B cell (primary cell): ENCODE data around the gene TCF12. TPM values are rescaled to one million over a fixed set of nuclear protein-coding genes. Genes with fewer than 3 reads are reported as not detected.

Source experiments
- ATAC-seq: fragments of 200-7000 bp; cut with Tn5 transposase; one replicate; pipeline ENCODE4 v1.10.0; 2021; ENCODE audit warnings: low read depth, mild to moderate bottlenecking, moderate number of reproducible peaks, moderate library complexity
- CTCF ChIA-PET: fragments of 350-600 bp; sonication (Branson Sonifier 250); formaldehyde crosslinking; loops from one replicate; lab custom pipeline; 2021; ENCODE audit warnings: antibody characterized with exemption, inconsistent platforms; lab: Charles Lee
- POLR2A ChIA-PET: fragments of 350-600 bp; sonication (Branson Sonifier 250); formaldehyde crosslinking; loops from one replicate; lab custom pipeline; 2021; ENCODE audit warnings: antibody characterized with exemption; lab: Charles Lee
- DNase-seq: peaks from one replicate; pipeline ENCODE4 v3.0.0; 2013
- H2AFZ ChIP-seq: 2 replicates; pipeline ENCODE4 v1.6.1; 2012; ENCODE audit warnings: mild to moderate bottlenecking, low read depth, low read length; ENCODE audit not compliant: insufficient read depth, poor library complexity, severe bottlenecking
- H3K27ac ChIP-seq, 2 donors: 1 replicate in 1 of 2; 2 replicates in 1 of 2; pipeline ENCODE4 v1.5.1; 2012 to 2013; ENCODE audit warnings: low read length in 2 of 2, mild to moderate bottlenecking in 2 of 2, moderate library complexity in 1 of 2
- H3K27me3 ChIP-seq, 4 experiments: fragments of 200-600 bp in 1 of 4; sonication (generic) in 1 of 4; replicated peaks in 1 of 4; 1 replicate in 2 of 4; 2 replicates in 2 of 4; pipeline versions ENCODE4 v1.6.1 to v1.7.0; 2013 to 2016; ENCODE audit warnings: low read length in 3 of 4, mild to moderate bottlenecking in 2 of 4, mixed read lengths in 1 of 4, moderate library complexity in 1 of 4; ENCODE audit not compliant: insufficient read depth in 4 of 4, control insufficient read depth in 3 of 4; ENCODE audit errors: control extremely low read depth in 1 of 4
- H3K36me3 ChIP-seq, 2 experiments: replicated peaks in 1 of 2; 1 replicate in 1 of 2; 2 replicates in 1 of 2; pipeline versions ENCODE4 v1.6.1 to v1.7.1; 2013; ENCODE audit warnings: low read length in 1 of 2; ENCODE audit not compliant: insufficient read depth in 2 of 2, control insufficient read depth in 1 of 2; ENCODE audit errors: control extremely low read depth in 1 of 2, extremely low read depth in 1 of 2
- H3K4me1 ChIP-seq, 2 donors: fragments of 200-600 bp in 1 of 2; sonication (generic) in 1 of 2; 1 replicate in 1 of 2; 2 replicates in 1 of 2; pipeline versions ENCODE4 v1.5.1 to v1.6.1; 2013 to 2017; ENCODE audit warnings: low read length in 2 of 2; ENCODE audit not compliant: control insufficient read depth in 2 of 2, insufficient read depth in 2 of 2
- H3K4me2 ChIP-seq: replicated peaks from 2 replicates; pipeline ENCODE3; 2012; ENCODE audit warnings: mild to moderate bottlenecking, low read depth, low read length; ENCODE audit not compliant: poor library complexity, severe bottlenecking
- H3K4me3 ChIP-seq, 5 experiments: fragments of 200-600 bp in 1 of 5; sonication (generic) in 1 of 5; 1 replicate in 3 of 5; 2 replicates in 2 of 5; pipeline versions ENCODE4 v1.5.1 to v1.7.0; 2011 to 2016; ENCODE audit warnings: low read length in 4 of 5, mild to moderate bottlenecking in 4 of 5, low read depth in 2 of 5, control low read depth in 1 of 5, moderate library complexity in 1 of 5; ENCODE audit not compliant: insufficient read depth in 1 of 5; ENCODE audit errors: control extremely low read depth in 1 of 5, extremely low read depth in 1 of 5
- H3K79me2 ChIP-seq: fragments of 200-600 bp; sonication (generic); one replicate; pipeline ENCODE4 v1.6.0; 2016; ENCODE audit warnings: low read length; ENCODE audit not compliant: control insufficient read depth, insufficient read depth
- H3K9ac ChIP-seq: fragments of 200-600 bp; sonication (generic); 2 replicates; pipeline ENCODE4 v1.6.1; 2017; ENCODE audit warnings: mild to moderate bottlenecking, low read length, moderate library complexity
- H3K9me3 ChIP-seq, 3 donors: one replicate each; pipeline versions ENCODE4 v1.6.1 to v1.7.1; 2013; ENCODE audit warnings: low read length in 2 of 3; ENCODE audit not compliant: control insufficient read depth in 2 of 3, insufficient read depth in 1 of 3; ENCODE audit errors: control extremely low read depth in 1 of 3
- H4K20me1 ChIP-seq: 2 replicates; pipeline ENCODE4 v1.6.0; 2012; ENCODE audit warnings: mild to moderate bottlenecking, low read length; ENCODE audit not compliant: insufficient read depth, control insufficient read depth, poor library complexity, severe bottlenecking
- H3K27ac Mint-ChIP-seq: one replicate; pipeline ENCODE4 v1.8.0; 2021; ENCODE audit warnings: mixed read lengths
- H3K27me3 Mint-ChIP-seq: one replicate; pipeline ENCODE4 v1.8.0; 2021; ENCODE audit warnings: mixed read lengths
- H3K4me1 Mint-ChIP-seq: one replicate; pipeline ENCODE4 v1.8.0; 2021; ENCODE audit warnings: mixed read lengths
- H3K4me3 Mint-ChIP-seq: one replicate; pipeline ENCODE4 v1.8.0; 2021; ENCODE audit warnings: mixed read lengths
- H3K9me3 Mint-ChIP-seq: one replicate; pipeline ENCODE4 v1.8.0; 2022; ENCODE audit warnings: mixed read lengths; ENCODE audit not compliant: insufficient read depth
- CTCF ChIP-seq: fragments of 200-600 bp; IDR thresholded peaks from one replicate; pipeline ENCODE4 v1.8.0; 2022; ENCODE audit warnings: antibody characterized with exemption, mild to moderate bottlenecking
- EZH2 ChIP-seq: IDR thresholded peaks from 2 replicates; pipeline ENCODE4 v1.6.1; 2012; ENCODE audit warnings: borderline replicate concordance, low read depth, mild to moderate bottlenecking, moderate library complexity, low read length; ENCODE audit not compliant: insufficient read depth, poor library complexity, severe bottlenecking
- whole genome bisulfite sequencing: methylation state at CpG from one replicate; pipeline ENCODE4 v1.1.5; 2013; ENCODE audit warnings: missing lambda C conversion rate; ENCODE audit not compliant: insufficient coverage; 5-methylcytosine and 5-hydroxymethylcytosine counted together
- intact Hi-C: fragments of 100-400 bp; cut with micrococcal nuclease; formaldehyde crosslinking; loops from one replicate; pipeline ENCODE4 v1.10.0; 2022
- polyA plus RNA-seq: library from polyadenylated mRNA; depleted of rRNA; stranded (reverse); fragments of >200 nt; gene quantifications from 2 replicates; pipeline ENCODE4 v1.2.3, GENCODE V29; 2012
- total RNA-seq, 2 donors: library from RNA; stranded (reverse); fragments of 120-200 nt in 1 of 2; gene quantifications; 1 replicate in 1 of 2; 2 replicates in 1 of 2; pipeline versions ENCODE4 v1.2.3 to v1.2.4, GENCODE V29; 2013 to 2022

The TCF12 gene
- total and polyA plus RNA-seq, 2 donors (not counting 1 experiment from before 2014, with no cell fraction given): 27.1 to 131 TPM

GRCh38 chr15:57231559-57231958, 313.1 kb downstream of the TCF12 start:
- ATAC-seq (no peak), DNase-seq (no peak)
- H2AFZ ChIP-seq: no peak overlapping the region
- intact Hi-C loops: no loop called here
- ChIA-PET POLR2A (no interaction called here), CTCF (interaction anchor here (0.9 to 1.5 kb wide), 2 partner anchors 18 to 24 kb away, joined by 3 read pairs; no protein-coding TSS in a partner anchor)
- H3K27ac Mint-ChIP-seq: no peak overlapping the region
- H3K79me2 ChIP-seq: no peaks in the 10 kb centered on the region
- H3K27me3 Mint-ChIP-seq: no peaks in the 10 kb centered on the region
- H3K27me3 ChIP-seq: no peaks in the 10 kb centered on the region
- H3K4me1 Mint-ChIP-seq: peaks cover 7% of the 10 kb centered on the region
- WGBS: no CpG with 5 or more reads among the region's 1 CpG
- no peak overlapping the region for H3K4me3 Mint-ChIP-seq
- no peaks in the 10 kb centered on the region for H4K20me1 ChIP-seq
- H3K36me3 ChIP-seq: peaks cover 9 to 28% of the 10 kb centered on the region in 2 experiments
- no peak overlapping the region for H3K9ac ChIP-seq
- H3K4me2 ChIP-seq: no peak overlapping the region
- TF ChIP-seq EZH2 (no peak), CTCF (no peak)
- no peaks in the 10 kb centered on the region for H3K9me3 Mint-ChIP-seq
- no peak overlapping the region for H3K27ac ChIP-seq
- H3K4me1 ChIP-seq: no peaks in the 10 kb centered on the region
- H3K4me3 ChIP-seq: no peak overlapping the region
- no peaks in the 10 kb centered on the region for H3K9me3 ChIP-seq

- no peaks in the 10 kb centered on the region for H3K9me3 Mint-ChIP-seq
- Histone ChIP-seq H3K4me1 (no peaks in the 10 kb centered on the region), H3K36me3 (peaks cover 9 to 28% of the 10 kb centered on the region in 2 experiments), H4K20me1 (no peaks in the 10 kb centered on the region), H3K27me3 (no peaks in the 10 kb centered on the region), H3K27ac (no peak overlapping the region), H3K4me2 (no peak overlapping the region), H2AFZ (no peak overlapping the region), H3K79me2 (no peaks in the 10 kb centered on the region), H3K9ac (no peak overlapping the region), H3K4me3 (no peak overlapping the region), H3K9me3 (no peaks in the 10 kb centered on the region)
- no peaks in the 10 kb centered on the region for H3K27me3 Mint-ChIP-seq
- no CpG with 5 or more reads among the region's 2 CpGs for WGBS
- POLR2A ChIA-PET: no interaction called here
- no peak for DNase-seq
- no peaks in the 10 kb centered on the region for H3K4me1 Mint-ChIP-seq
- no peak overlapping the region for H3K4me3 Mint-ChIP-seq
- intact Hi-C loops: no loop called here
- CTCF ChIA-PET: no interaction called here
- H3K27ac Mint-ChIP-seq: no peak overlapping the region
- no peak for ATAC-seq
- TF ChIP-seq EZH2: no peak
- no peak for TF ChIP-seq CTCF
Observed at GRCh38 chr15:57234156-57234555, 315.7 kb downstream of the TCF12 start.
